SU-DHL-6 (cell line): ENCODE data around the gene TUBB2B.

Experiments
- CTCF ChIP-seq: fragments of 200-600 bp; sonication (generic); IDR thresholded peaks from one replicate; pipeline ENCODE4 v1.5.1; 2017; ENCODE audit warnings: antibody characterized with exemption, mild to moderate bottlenecking, low read length, moderate library complexity; ENCODE audit not compliant: insufficient read depth, poor library complexity, severe bottlenecking
- EZH2phosphoT487 ChIP-seq: fragments of 200-600 bp; sonication (generic), shearing (Covaris generic); conservative IDR thresholded peaks from 2 replicates; pipeline ENCODE4 v1.6.1; 2018; ENCODE audit warnings: mild to moderate bottlenecking, antibody characterized with exemption, low read length, moderate library complexity, mixed read lengths

GRCh38 chr6:3267162-3267561, 39.7 kb upstream of the TUBB2B start:
- no peak for TF ChIP-seq CTCF
- TF ChIP-seq EZH2phosphoT487 = no peak
